ENCODE data around the gene INTS2. TPM values are rescaled to one million over a fixed set of nuclear protein-coding genes. Genes with fewer than 3 reads are reported as not detected.
A peak's percentile ranks its signal among the peaks of the same experiment; 100 is the strongest.

The INTS2 gene
- total and polyA plus RNA-seq, 2 donors: 4.7 to 29.9 TPM

DNA sequence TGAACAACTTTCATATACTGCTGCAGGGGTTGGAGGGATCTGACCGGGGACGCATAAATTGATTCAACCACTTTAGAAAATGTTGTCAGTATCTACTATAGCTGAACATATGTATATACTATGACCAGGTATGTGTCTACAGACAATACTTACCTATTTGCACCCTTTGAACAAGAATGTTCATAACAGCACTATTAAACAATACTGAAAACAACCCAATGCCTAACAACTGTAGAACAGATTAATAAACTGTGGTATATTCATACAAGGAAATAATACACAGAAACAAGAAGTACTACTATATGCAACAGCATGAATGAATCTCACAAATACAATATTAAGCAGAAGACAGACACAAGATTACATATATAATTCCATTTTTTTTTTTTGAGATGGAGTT, 74.9 kb downstream of the INTS2 start:
- 98% methylated on average over 2 of the region's 2 CpGs for WGBS
- H3K36me3 ChIP-seq (ENCODE audit: insufficient read depth): no peaks in the 10 kb centered on the region

DNA sequence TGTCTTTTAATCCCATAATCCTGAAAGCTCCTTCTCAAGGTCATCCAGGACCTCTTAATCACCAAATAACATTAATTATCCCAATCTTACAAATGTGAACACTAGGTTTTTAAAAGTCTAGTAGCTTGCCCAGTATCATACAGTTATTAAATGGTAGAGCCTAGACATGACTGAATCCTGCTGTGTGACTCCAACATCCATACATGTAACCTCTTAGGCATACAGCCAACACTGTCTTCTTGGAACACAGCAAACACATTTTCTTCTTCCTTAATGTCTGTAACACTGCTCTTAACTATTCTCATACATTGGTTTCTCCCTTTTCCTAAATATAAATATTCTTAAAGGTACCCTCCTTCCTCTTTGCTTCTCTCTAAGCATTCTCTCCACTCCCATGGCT, 78.1 kb downstream of the INTS2 start:
- Histone ChIP-seq H3K4me1 (ENCODE audit: insufficient read depth) (no peaks in the 10 kb centered on the region), H3K27ac (ENCODE audit: low read depth) (no peak overlapping the region), H3K36me3 (ENCODE audit: insufficient read depth) (no peaks in the 10 kb centered on the region), H3K4me3 (ENCODE audit: low read depth, low read length) (no peak overlapping the region)
- no peak for DNase-seq (ENCODE audit: extremely low spot score)

More for the DNA sequence above, 74.9 kb downstream of the INTS2 start:
- no peak overlapping the region for H3K4me3 ChIP-seq (ENCODE audit: low read depth, low read length)
- H3K27ac ChIP-seq (ENCODE audit: low read depth): no peak overlapping the region
- H3K4me1 ChIP-seq (ENCODE audit: insufficient read depth): no peaks in the 10 kb centered on the region
- no peak for DNase-seq (ENCODE audit: extremely low spot score)

DNA sequence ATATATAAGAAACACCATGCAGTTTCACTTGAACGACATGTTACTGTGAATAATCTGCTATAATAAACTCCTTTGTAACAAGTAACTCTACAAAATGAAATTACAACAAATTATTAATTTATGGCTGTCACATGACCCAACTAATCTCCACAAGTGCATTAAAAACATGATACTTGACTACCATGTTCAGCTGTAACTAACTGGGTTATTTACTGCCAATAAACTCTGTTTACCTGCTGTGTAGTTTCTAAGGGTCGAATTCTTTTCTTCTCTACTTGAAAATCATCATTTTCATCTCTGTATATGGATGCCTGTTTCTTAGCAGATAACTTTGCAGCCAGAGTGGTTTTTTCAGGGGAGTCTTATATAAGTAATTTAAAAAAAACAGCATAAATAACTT, 78.9 kb downstream of the INTS2 start:
- H3K4me3 ChIP-seq (ENCODE audit: low read depth, low read length): no peak overlapping the region
- no peak overlapping the region for H3K27ac ChIP-seq (ENCODE audit: low read depth)
- WGBS: 69% methylated on average over 2 of the region's 2 CpGs
- no peaks in the 10 kb centered on the region for H3K4me1 ChIP-seq (ENCODE audit: insufficient read depth)
- H3K36me3 ChIP-seq (ENCODE audit: insufficient read depth): no peaks in the 10 kb centered on the region
- no peak for DNase-seq (ENCODE audit: extremely low spot score)

DNA sequence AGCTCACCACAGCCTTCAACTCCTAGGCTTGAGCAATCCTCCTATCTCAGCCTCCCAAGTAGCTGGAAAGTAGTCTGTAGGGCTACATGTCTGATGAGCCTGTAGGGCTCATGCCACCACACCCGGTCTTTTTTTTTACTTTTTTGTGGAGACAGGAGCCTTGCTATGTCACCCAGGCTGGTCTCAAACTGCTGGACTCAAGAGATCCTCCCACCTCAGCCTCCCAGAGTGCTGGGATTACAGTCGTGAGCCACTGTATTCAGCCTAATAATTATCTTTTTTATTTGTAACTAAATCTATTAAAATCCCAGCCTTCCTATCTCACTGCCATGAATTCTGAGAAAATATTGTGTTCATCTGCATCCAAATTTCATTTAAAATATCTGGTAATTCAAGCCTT, 79.5 kb downstream of the INTS2 start:
- no peaks in the 10 kb centered on the region for H3K36me3 ChIP-seq (ENCODE audit: insufficient read depth)
- H3K27ac ChIP-seq (ENCODE audit: low read depth): no peak overlapping the region
- 90% methylated on average over 2 of the region's 2 CpGs for WGBS
- no peak overlapping the region for H3K4me3 ChIP-seq (ENCODE audit: low read depth, low read length)
- DNase-seq (ENCODE audit: extremely low spot score): no peak
- no peaks in the 10 kb centered on the region for H3K4me1 ChIP-seq (ENCODE audit: insufficient read depth)

DNA sequence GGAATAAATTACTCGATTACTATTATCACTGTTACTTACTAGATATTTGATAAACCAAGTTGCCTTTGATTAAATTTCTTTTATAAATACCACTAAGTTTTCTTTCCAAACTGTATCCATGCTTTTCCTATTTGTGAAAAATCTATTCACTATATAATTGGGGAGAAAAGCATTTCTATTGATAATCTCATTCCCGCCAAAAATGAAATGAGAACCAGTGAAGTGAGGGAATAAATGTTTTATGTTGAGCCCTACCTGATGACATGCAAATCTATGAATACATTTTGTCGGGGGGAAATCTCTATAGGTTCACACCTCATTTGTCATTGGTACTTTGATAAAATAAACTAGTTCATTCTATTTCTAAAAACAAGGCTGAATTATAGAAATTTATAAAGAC, 80.1 kb downstream of the INTS2 start:
- H3K36me3 ChIP-seq (ENCODE audit: insufficient read depth): no peaks in the 10 kb centered on the region
- DNase-seq (ENCODE audit: extremely low spot score): no peak
- no peaks in the 10 kb centered on the region for H3K4me1 ChIP-seq (ENCODE audit: insufficient read depth)
- no peak overlapping the region for H3K4me3 ChIP-seq (ENCODE audit: low read depth, low read length)
- H3K27ac ChIP-seq (ENCODE audit: low read depth): no peak overlapping the region
- WGBS: 94% methylated on average over 3 of the region's 3 CpGs

DNA sequence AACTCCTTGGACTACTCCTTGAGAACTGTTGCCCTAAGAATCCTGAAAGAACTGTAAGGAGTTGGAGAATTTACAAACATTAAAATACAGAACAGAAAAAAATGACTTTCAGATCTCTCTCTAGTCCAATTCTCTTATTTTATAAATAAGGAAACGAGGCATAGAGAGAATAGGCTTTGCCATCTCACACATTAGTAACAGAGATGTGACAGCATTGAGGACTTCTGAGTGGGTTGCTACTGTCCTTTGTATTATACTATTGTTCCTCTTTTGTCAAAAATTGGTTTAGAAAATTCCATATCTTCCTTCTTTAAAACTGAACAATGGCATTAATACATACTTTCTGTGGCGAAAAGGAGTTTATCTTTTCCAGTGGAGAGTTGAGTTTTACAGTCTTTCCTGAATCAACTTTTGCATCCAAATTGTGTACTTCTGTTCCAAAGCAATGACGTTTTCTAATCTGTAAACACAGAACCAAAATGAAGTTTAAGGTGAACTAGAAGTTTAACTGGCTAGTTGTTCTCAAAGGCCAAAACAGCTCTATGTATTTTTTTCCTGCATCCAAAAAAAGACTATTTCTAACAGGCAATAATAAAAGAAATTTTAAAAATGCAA, 80.9 kb downstream of the INTS2 start:
- Histone ChIP-seq H3K4me1 (ENCODE audit: insufficient read depth) (no peaks in the 10 kb centered on the region), H3K4me3 (ENCODE audit: low read depth, low read length) (no peak overlapping the region), H3K27ac (ENCODE audit: low read depth) (no peak overlapping the region), H3K36me3 (ENCODE audit: insufficient read depth) (no peaks in the 10 kb centered on the region)
- DNase-seq (ENCODE audit: extremely low spot score): no peak
- WGBS: 84% methylated on average over 3 of the region's 3 CpGs

DNA sequence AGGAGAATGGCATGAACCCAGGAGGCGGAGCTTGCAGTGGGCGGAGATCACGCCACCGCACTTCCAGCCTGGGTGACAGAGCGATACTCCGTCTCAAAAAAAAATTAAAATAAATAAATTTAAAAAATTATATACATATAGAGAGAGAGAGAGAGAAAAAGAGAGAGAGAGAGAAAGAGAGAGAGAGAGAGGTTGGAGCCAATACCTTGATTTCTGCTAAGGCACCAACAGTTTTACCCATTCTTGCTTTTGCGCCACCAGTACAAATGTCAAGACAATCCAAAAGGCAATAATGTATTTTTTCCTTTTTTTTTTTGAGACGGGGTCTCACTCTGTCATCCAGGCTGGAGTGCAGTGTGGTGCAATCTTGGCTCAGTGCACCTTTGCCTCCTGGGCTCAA, 81.7 kb downstream of the INTS2 start:
- H3K27ac ChIP-seq (ENCODE audit: low read depth): no peak overlapping the region
- WGBS: 99% methylated on average over 8 of the region's 8 CpGs
- H3K36me3 ChIP-seq (ENCODE audit: insufficient read depth): no peaks in the 10 kb centered on the region
- no peaks in the 10 kb centered on the region for H3K4me1 ChIP-seq (ENCODE audit: insufficient read depth)
- H3K4me3 ChIP-seq (ENCODE audit: low read depth, low read length): no peak overlapping the region
- DNase-seq (ENCODE audit: extremely low spot score): no peak

DNA sequence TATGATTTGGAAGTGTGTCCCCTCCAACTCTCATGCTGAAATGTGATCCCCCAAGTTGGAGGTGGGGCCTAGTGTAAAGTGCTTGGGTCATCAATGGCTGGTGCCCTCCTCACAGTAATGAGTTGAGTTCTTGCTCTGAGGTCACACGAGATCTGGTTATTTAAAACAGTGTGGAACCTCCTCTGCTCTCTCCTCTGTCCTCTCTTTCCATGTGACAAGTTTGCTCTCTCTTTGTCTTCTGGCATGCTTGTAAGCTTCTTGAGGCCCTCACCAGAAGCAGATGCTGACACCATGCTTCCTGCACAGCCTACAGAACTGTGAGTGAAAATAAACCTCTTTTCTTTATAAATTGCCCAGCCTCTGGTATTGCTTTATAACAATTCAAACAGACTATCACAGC, 84.3 kb downstream of the INTS2 start:
- 94% methylated on average over 1 of the region's 1 CpG for WGBS
- H3K4me1 ChIP-seq (ENCODE audit: insufficient read depth): no peaks in the 10 kb centered on the region
- no peak overlapping the region for H3K4me3 ChIP-seq (ENCODE audit: low read depth, low read length)
- H3K27ac ChIP-seq (ENCODE audit: low read depth): no peak overlapping the region
- no peak for DNase-seq (ENCODE audit: extremely low spot score)
- H3K36me3 ChIP-seq (ENCODE audit: insufficient read depth): no peaks in the 10 kb centered on the region

DNA sequence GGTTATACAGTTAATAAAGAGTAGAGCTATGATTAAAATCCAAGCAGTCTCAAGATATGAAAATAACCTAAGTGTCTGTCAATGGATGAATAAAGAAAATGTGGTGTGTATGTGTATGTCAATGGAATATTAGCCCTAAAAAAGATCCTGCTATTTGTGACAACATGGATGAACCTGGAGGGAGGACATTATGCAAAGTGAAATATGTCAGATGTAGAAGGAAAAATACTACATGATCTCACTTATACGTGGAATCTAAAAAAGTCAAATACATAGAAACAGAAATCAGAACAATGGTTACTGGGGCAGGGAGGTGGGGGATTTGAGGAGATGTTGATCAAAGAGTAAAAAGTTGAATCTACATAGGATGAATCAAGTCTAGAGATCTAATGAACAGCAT, 84.9 kb downstream of the INTS2 start:
- no peak overlapping the region for H3K27ac ChIP-seq (ENCODE audit: low read depth)
- no peaks in the 10 kb centered on the region for H3K4me1 ChIP-seq (ENCODE audit: insufficient read depth)
- 88% methylated on average over 1 of the region's 1 CpG for WGBS
- no peak for DNase-seq (ENCODE audit: extremely low spot score)
- no peak overlapping the region for H3K4me3 ChIP-seq (ENCODE audit: low read depth, low read length)
- H3K36me3 ChIP-seq (ENCODE audit: insufficient read depth): no peaks in the 10 kb centered on the region

DNA sequence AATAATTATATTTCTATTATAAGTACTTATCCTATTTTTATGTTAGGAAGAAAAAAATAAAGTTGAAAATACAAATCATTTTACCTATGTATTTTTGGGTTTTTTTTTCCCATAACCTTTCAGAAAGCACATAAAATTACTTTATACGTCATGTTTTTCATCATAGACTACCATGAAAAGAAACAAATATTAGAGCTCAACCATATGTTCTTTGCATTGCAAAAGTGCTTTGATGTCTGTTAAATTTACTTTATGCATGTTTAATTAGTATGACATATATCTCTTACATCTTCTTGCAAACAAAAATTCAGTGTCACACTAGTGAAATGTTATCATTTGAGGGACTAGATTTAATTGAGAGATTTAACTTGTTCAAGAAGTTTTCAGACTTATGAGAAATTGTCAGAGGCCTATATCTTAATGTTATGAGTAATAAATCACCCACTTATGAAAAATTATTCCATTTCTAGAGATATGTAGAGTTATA, 88.4 kb downstream of the INTS2 start:
- Histone ChIP-seq H3K36me3 (ENCODE audit: insufficient read depth) (no peaks in the 10 kb centered on the region), H3K4me3 (ENCODE audit: low read depth, low read length) (no peak overlapping the region), H3K27ac (ENCODE audit: low read depth) (no peak overlapping the region), H3K4me1 (ENCODE audit: insufficient read depth) (no peaks in the 10 kb centered on the region)
- DNase-seq (ENCODE audit: extremely low spot score): no peak
- WGBS: 90% methylated on average over 1 of the region's 1 CpG

DNA sequence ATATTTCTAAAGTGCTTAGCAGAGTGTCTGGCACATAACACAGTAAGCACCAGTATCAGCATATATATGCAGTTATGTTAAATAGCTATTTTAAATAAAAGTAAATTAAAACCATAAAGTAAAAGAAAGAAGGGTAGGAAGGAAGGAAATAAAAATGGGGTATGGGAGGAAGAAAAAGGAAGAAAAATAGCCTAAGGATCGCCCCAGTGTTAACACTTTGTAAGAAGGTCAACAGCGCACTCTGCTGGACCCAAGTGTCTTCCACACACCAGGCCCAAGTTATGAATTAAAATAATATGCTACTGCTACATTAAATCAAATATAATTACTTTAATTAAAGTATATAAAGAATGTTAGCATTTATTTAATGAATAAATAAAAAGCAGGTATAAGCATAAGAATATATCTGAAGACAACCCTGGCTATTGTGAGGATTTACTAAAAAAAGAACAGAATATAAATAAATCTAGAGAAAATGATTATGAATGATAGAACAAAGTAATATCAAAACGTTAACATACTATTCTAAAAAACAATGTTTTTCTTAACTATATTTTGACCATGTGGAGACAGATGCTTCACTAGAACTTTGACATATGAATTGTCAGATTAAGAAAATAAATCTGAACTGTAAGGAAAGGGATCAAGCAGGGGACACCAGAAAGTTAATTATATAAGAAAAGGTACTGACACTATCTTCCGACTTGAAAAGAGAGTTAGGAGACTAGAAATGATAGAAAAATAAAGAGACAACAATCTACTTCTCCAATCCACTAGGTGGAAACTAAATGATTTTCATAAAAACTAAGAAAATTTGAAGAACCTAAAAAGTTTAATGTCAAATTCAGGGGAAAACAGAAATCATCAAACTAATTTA, 90.4 kb downstream of the INTS2 start:
- 45% methylated on average over 4 of the region's 4 CpGs for WGBS
- peak; percentile 6 for DNase-seq (ENCODE audit: extremely low spot score)
- H3K36me3 ChIP-seq (ENCODE audit: insufficient read depth): no peaks in the 10 kb centered on the region
- H3K4me3 ChIP-seq (ENCODE audit: low read depth, low read length): no peak overlapping the region
- no peaks in the 10 kb centered on the region for H3K4me1 ChIP-seq (ENCODE audit: insufficient read depth)
- no peak overlapping the region for H3K27ac ChIP-seq (ENCODE audit: low read depth)

DNA sequence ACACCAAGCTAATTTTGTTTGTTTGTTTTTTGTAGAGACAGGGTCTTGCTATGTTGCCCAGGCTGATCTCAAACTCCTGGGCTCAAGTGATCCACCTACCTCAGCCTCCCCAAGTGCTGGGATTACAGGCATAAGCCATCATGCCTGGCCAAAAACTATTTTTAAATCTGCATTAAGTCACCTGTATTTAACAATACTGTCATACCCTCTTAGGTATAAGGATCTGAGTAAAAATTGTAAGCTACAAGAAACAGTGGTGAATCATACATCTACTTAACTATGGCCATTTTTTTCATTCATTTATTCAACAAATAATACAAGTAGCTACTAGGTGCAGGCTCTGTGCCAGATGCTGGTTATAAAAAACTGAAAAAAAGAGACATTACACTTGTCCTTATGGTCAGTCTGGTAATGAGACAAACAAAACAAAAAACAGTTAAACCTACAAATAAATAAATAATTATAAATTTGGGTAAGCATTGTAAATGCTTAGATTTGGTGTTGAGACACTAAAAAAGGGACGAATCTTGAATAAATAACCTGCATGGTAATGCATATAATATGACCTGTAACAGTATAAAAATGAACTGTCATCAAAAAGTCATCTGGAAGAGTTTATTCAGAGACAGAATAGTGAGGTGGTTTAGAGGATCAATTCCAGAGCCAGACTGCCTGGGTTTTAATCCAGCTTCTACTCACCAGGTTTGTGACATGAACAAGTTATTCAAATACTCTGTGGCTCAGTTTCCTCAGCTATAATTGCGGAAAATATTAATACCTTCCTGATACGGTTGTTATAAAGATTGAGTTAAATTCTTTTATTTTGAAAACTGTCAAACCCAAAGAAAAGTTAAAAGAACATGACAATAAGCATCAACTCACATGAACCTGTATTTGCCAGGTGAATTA, 91.3 kb downstream of the INTS2 start:
- H3K4me1 ChIP-seq (ENCODE audit: insufficient read depth): no peaks in the 10 kb centered on the region
- H3K36me3 ChIP-seq (ENCODE audit: insufficient read depth): no peaks in the 10 kb centered on the region
- no peak for DNase-seq (ENCODE audit: extremely low spot score)
- WGBS: 85% methylated on average over 3 of the region's 3 CpGs
- no peak overlapping the region for H3K4me3 ChIP-seq (ENCODE audit: low read depth, low read length)
- H3K27ac ChIP-seq (ENCODE audit: low read depth): no peak overlapping the region

DNA sequence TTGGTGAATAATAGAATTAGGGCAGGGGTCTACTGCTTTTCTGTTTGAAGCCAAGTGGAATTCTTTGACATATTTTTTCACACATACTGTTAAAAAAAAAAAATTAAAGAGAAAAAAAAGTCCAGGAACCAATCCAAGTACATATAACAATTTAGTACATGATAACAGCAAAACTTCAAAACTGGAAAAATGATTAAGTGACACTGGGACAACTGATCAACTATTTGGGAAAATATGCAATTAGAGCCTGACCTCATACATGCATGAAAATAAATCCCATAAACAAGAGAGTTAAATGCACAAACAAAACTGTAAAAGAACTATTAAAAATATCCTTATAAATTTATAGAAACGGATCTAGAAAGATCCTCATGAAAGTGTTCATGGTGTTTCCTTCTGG, 92.2 kb downstream of the INTS2 start:
- WGBS: 52% methylated on average over 1 of the region's 1 CpG

More for the DNA sequence above, 92.2 kb downstream of the INTS2 start:
- Histone ChIP-seq H3K4me3 (ENCODE audit: low read depth, low read length) (no peak overlapping the region), H3K4me1 (ENCODE audit: insufficient read depth) (no peaks in the 10 kb centered on the region), H3K27ac (ENCODE audit: low read depth) (no peak overlapping the region), H3K36me3 (ENCODE audit: insufficient read depth) (no peaks in the 10 kb centered on the region)
- no peak for DNase-seq (ENCODE audit: extremely low spot score)

All from urinary bladder (tissue), 4 donors.